OCI-LY3 (cell line): ENCODE data around the gene PDE3A.

ENCODE experiments used
- H2AFZ ChIP-seq: fragments of 200-600, 300-600 bp; shearing (Covaris generic); 2 replicates; pipeline ENCODE4 v1.6.0; 2014; ENCODE audit warnings: antibody characterized with exemption, low read depth, low read length
- H3K27ac ChIP-seq: fragments of 200-600, 300-600 bp; sonication (generic); 2 replicates; pipeline ENCODE4 v1.5.1; 2014; ENCODE audit warnings: mild to moderate bottlenecking, low read length, moderate library complexity, mixed read lengths
- H3K27me3 ChIP-seq: fragments of 200-600, 300-600 bp; sonication (generic); 2 replicates; pipeline ENCODE4 v1.6.1; 2014; ENCODE audit warnings: low read depth, low read length, mixed read lengths
- H3K36me3 ChIP-seq: fragments of 200-600, 300-600 bp; sonication (generic); replicated peaks from 2 replicates; pipeline ENCODE3; 2014; ENCODE audit warnings: low read depth, low read length, mixed read lengths
- H3K4me1 ChIP-seq: fragments of 300-600, 200-600 bp; sonication (generic); 2 replicates; pipeline ENCODE4 v1.6.1; 2014; ENCODE audit warnings: low read length, mixed read lengths
- H3K4me2 ChIP-seq: fragments of 200-600, 300-600 bp; sonication (generic); 2 replicates; pipeline ENCODE4 v1.6.1; 2014; ENCODE audit warnings: low read length, mixed read lengths
- H3K4me3 ChIP-seq: fragments of 300-600, 200-600 bp; sonication (generic); 2 replicates; pipeline ENCODE4 v1.5.1; 2014; ENCODE audit warnings: antibody characterized with exemption, mild to moderate bottlenecking, low read length, moderate library complexity
- H3K79me2 ChIP-seq: fragments of 300-600, 200-600 bp; shearing (Covaris generic); 2 replicates; pipeline ENCODE4 v1.6.1; 2014; ENCODE audit warnings: mild to moderate bottlenecking, low read length, mixed read lengths
- H3K9ac ChIP-seq: fragments of 300-600, 200-600 bp; shearing (Covaris generic); 2 replicates; pipeline ENCODE4 v1.6.0; 2014; ENCODE audit warnings: mild to moderate bottlenecking, low read length, moderate library complexity
- H3K9me3 ChIP-seq: fragments of 200-600, 300-600 bp; shearing (Covaris generic); 2 replicates; pipeline ENCODE4 v1.6.1; 2014; ENCODE audit warnings: low read length, mixed read lengths; ENCODE audit not compliant: insufficient read depth
- H4K20me1 ChIP-seq: fragments of 200-600, 300-600 bp; sonication (generic); 2 replicates; pipeline ENCODE4 v1.6.1; 2016; ENCODE audit warnings: low read length, mixed read lengths; ENCODE audit not compliant: insufficient read depth
- CTCF ChIP-seq: fragments of 200-600, 300-600 bp; sonication (generic); IDR thresholded peaks from 2 replicates; pipeline ENCODE4 v1.5.1; 2014; ENCODE audit warnings: antibody characterized with exemption, low read length, low read depth
- EZH2phosphoT487 ChIP-seq: fragments of 200-600 bp; shearing (Covaris generic); IDR thresholded peaks from 2 replicates; pipeline ENCODE4 v1.6.1; 2018; ENCODE audit warnings: antibody characterized with exemption, mixed run types, low read depth

Gene PDE3A

GRCh38 chr12:20411345-20411744, 43.0 kb downstream of the PDE3A start:
- no peak overlapping the region for H3K27ac ChIP-seq
- no peaks in the 10 kb centered on the region for H3K9me3 ChIP-seq
- H3K79me2 ChIP-seq: no peaks in the 10 kb centered on the region
- no peaks in the 10 kb centered on the region for H3K27me3 ChIP-seq
- H3K36me3 ChIP-seq: no peaks in the 10 kb centered on the region
- TF ChIP-seq EZH2phosphoT487 (no peak), CTCF (no peak)
- H3K4me2 ChIP-seq: no peak overlapping the region
- no peak overlapping the region for H3K9ac ChIP-seq
- no peaks in the 10 kb centered on the region for H4K20me1 ChIP-seq
- H3K4me1 ChIP-seq: no peaks in the 10 kb centered on the region
- H2AFZ ChIP-seq: no peak overlapping the region
- no peak overlapping the region for H3K4me3 ChIP-seq

- H4K20me1 ChIP-seq: no peaks in the 10 kb centered on the region
- TF ChIP-seq EZH2phosphoT487: no peak
- TF ChIP-seq CTCF: no peak
- H3K9me3 ChIP-seq: no peaks in the 10 kb centered on the region
- H3K79me2 ChIP-seq: no peaks in the 10 kb centered on the region
- H3K27ac ChIP-seq: no peak overlapping the region
- H3K27me3 ChIP-seq: no peaks in the 10 kb centered on the region
- H3K9ac ChIP-seq: no peak overlapping the region
- no peak overlapping the region for H2AFZ ChIP-seq
- no peak overlapping the region for H3K4me2 ChIP-seq
- H3K4me3 ChIP-seq: no peak overlapping the region
- H3K4me1 ChIP-seq: no peaks in the 10 kb centered on the region
- H3K36me3 ChIP-seq: no peaks in the 10 kb centered on the region
Observed at GRCh38 chr12:20415028-20415427, 46.7 kb downstream of the PDE3A start.

- Histone ChIP-seq H3K9ac (no peak overlapping the region), H3K36me3 (no peaks in the 10 kb centered on the region), H3K9me3 (no peaks in the 10 kb centered on the region), H3K4me2 (no peak overlapping the region), H3K79me2 (no peaks in the 10 kb centered on the region), H2AFZ (no peak overlapping the region), H3K4me3 (no peak overlapping the region), H4K20me1 (no peaks in the 10 kb centered on the region), H3K4me1 (no peaks in the 10 kb centered on the region), H3K27me3 (no peaks in the 10 kb centered on the region), H3K27ac (no peak overlapping the region)
- TF ChIP-seq CTCF (no peak), EZH2phosphoT487 (no peak)
Observed at GRCh38 chr12:20415641-20416040, 47.3 kb downstream of the PDE3A start.

- no peaks in the 10 kb centered on the region for H3K27me3 ChIP-seq
- H3K9me3 ChIP-seq: no peaks in the 10 kb centered on the region
- H3K27ac ChIP-seq: no peak overlapping the region
- H2AFZ ChIP-seq: no peak overlapping the region
- no peak overlapping the region for H3K9ac ChIP-seq
- H3K36me3 ChIP-seq: no peaks in the 10 kb centered on the region
- H3K79me2 ChIP-seq: no peaks in the 10 kb centered on the region
- H4K20me1 ChIP-seq: no peaks in the 10 kb centered on the region
- no peak overlapping the region for H3K4me2 ChIP-seq
- no peak overlapping the region for H3K4me3 ChIP-seq
- TF ChIP-seq CTCF (no peak), EZH2phosphoT487 (no peak)
- no peaks in the 10 kb centered on the region for H3K4me1 ChIP-seq
Observed at GRCh38 chr12:20420557-20420956, 52.2 kb downstream of the PDE3A start.
